CD4-positive, alpha-beta T cell treated with Interleukin-6 for 4 hours (primary cell): ENCODE data around the gene CACNG4.
"Not testable (repeated sequence)": the region's sequence is repeated elsewhere in the genome, so short reads cannot be mapped to it uniquely, and the experiment has no call there.

ENCODE experiments used
- DNase-seq: peaks from one replicate; pipeline ENCODE4 v3.0.0-alpha.2; 2020; ENCODE audit warnings: mixed read lengths

The CACNG4 gene

GRCh38 chr17:66964930-66965800, 658 bp downstream of the CACNG4 start:
- DNase-seq = no peak

- DNase-seq = no peak
Observed at GRCh38 chr17:66965801-66966262, 1.3 kb downstream of the CACNG4 start.

- DNase-seq = no peak
Observed at GRCh38 chr17:66966298-66966697, 1.8 kb downstream of the CACNG4 start.

- no peak for DNase-seq
Observed at GRCh38 chr17:66966704-66967418, 2.4 kb downstream of the CACNG4 start.

- no peak for DNase-seq
Observed at GRCh38 chr17:66967837-66968543, 3.5 kb downstream of the CACNG4 start.

- DNase-seq = no peak
Observed at GRCh38 chr17:66968916-66969315, 4.4 kb downstream of the CACNG4 start.

- no peak for DNase-seq
Observed at GRCh38 chr17:66970140-66970539, 5.6 kb downstream of the CACNG4 start.

- DNase-seq = no peak
Observed at GRCh38 chr17:66970797-66971196, 6.3 kb downstream of the CACNG4 start.

GRCh38 chr17:66971264-66971663, 6.8 kb downstream of the CACNG4 start:
- no peak for DNase-seq

GRCh38 chr17:66971730-66972441, 7.4 kb downstream of the CACNG4 start:
- DNase-seq = no peak

GRCh38 chr17:66972442-66972830, 7.9 kb downstream of the CACNG4 start:
- DNase-seq = not testable (repeated sequence)

- no peak for DNase-seq
Observed at GRCh38 chr17:66975188-66975587, 10.7 kb downstream of the CACNG4 start.

GRCh38 chr17:66975614-66976378, 11.3 kb downstream of the CACNG4 start:
- no peak for DNase-seq

- DNase-seq = no peak
Observed at GRCh38 chr17:66976379-66976663, 11.8 kb downstream of the CACNG4 start.

GRCh38 chr17:66976781-66977201, 12.3 kb downstream of the CACNG4 start:
- DNase-seq = no peak

- no peak for DNase-seq
Observed at GRCh38 chr17:66978514-66979061, 14.1 kb downstream of the CACNG4 start.

GRCh38 chr17:66980896-66981295, 16.4 kb downstream of the CACNG4 start:
- no peak for DNase-seq

- DNase-seq = no peak
Observed at GRCh38 chr17:66981983-66982508, 17.5 kb downstream of the CACNG4 start.

GRCh38 chr17:66983414-66984021, 19.0 kb downstream of the CACNG4 start:
- no peak for DNase-seq

- no peak for DNase-seq
Observed at GRCh38 chr17:66984730-66985129, 20.2 kb downstream of the CACNG4 start.
